IMR-90 (cell line): ENCODE measurements around the gene FXR2. TPM values are rescaled to one million over a fixed set of nuclear protein-coding genes. Genes with fewer than 3 reads are reported as not detected.
A peak's percentile ranks its signal among the peaks of the same experiment; 100 is the strongest.

Source experiments
- ATAC-seq: fragments of 200-7000 bp; cut with Tn5 transposase; 2 replicates; pipeline ENCODE4 v1.9.1; 2020; ENCODE audit warnings: low read depth, mild to moderate bottlenecking, moderate library complexity
- BruUV-seq: library from RNA; stranded (reverse); fragments of 400-500 nt; replicated peaks from 2 replicates; lab custom pipeline; 2021; lab: Mats Ljungman, UMichigan
- CTCF ChIA-PET: fragments of 300-600 bp; formaldehyde crosslinking; extraction: SDS; loops from one replicate; lab custom pipeline; 2021; ENCODE audit warnings: antibody characterized with exemption; lab: Yijun Ruan, JAX
- POLR2A ChIA-PET: fragments of 300-600 bp; sonication (Branson Sonifier 250); formaldehyde crosslinking; loops from one replicate; lab custom pipeline; 2022; ENCODE audit warnings: antibody characterized with exemption; ENCODE audit not compliant: unreplicated experiment; lab: Charles Lee
- DNase-seq: peaks from one replicate; pipeline ENCODE4 v3.0.0; 2013
- H2AFZ ChIP-seq: replicated peaks from 2 replicates; pipeline ENCODE3; 2013; ENCODE audit warnings: low read length, mild to moderate bottlenecking; ENCODE audit not compliant: poor library complexity
- H2AK5ac ChIP-seq: 2 replicates; pipeline ENCODE4 v1.6.1; 2013; ENCODE audit warnings: low read depth, low read length, inconsistent platforms
- H2AK9ac ChIP-seq: replicated peaks from 2 replicates; pipeline ENCODE3; 2013; ENCODE audit warnings: mild to moderate bottlenecking, low read depth, low read length, moderate library complexity; ENCODE audit not compliant: poor library complexity
- H2BK120ac ChIP-seq: 2 replicates; pipeline ENCODE4 v1.6.1; 2013; ENCODE audit warnings: low read depth, low read length, inconsistent platforms
- H2BK15ac ChIP-seq: 3 replicates; pipeline ENCODE4 v1.6.1; 2013; ENCODE audit warnings: low read depth, low read length, inconsistent platforms
- H2BK20ac ChIP-seq: 2 replicates; pipeline ENCODE4 v1.6.1; 2013; ENCODE audit warnings: low read depth, mild to moderate bottlenecking, inconsistent platforms, low read length, moderate library complexity
- H2BK5ac ChIP-seq: 2 replicates; pipeline ENCODE4 v1.6.1; 2013; ENCODE audit warnings: mild to moderate bottlenecking, low read depth, low read length, inconsistent platforms; ENCODE audit not compliant: poor library complexity, severe bottlenecking
- H3K14ac ChIP-seq: replicated peaks from 2 replicates; pipeline ENCODE4 v1.6.1; 2013; ENCODE audit warnings: low read depth, low read length, inconsistent platforms
- H3K18ac ChIP-seq: 2 replicates; pipeline ENCODE4 v1.6.1; 2013; ENCODE audit warnings: low read depth, low read length, control low read depth
- H3K23ac ChIP-seq: 2 replicates; pipeline ENCODE4 v1.6.1; 2013; ENCODE audit warnings: low read depth, low read length, inconsistent platforms
- H3K27ac ChIP-seq: 2 replicates; pipeline ENCODE4 v1.5.1; 2013; ENCODE audit warnings: mild to moderate bottlenecking, control low read depth, low read length; ENCODE audit not compliant: insufficient read depth
- H3K27me3 ChIP-seq: 2 replicates; pipeline ENCODE4 v1.6.1; 2013; ENCODE audit warnings: low read length; ENCODE audit not compliant: control insufficient read depth, insufficient read depth
- H3K36me3 ChIP-seq: 2 replicates; pipeline ENCODE4 v1.6.1; 2013; ENCODE audit warnings: low read length, mixed read lengths; ENCODE audit not compliant: control insufficient read depth, insufficient read depth
- H3K4ac ChIP-seq: 2 replicates; pipeline ENCODE4 v1.6.1; 2013; ENCODE audit warnings: low read depth, low read length, inconsistent platforms
- H3K4me1 ChIP-seq: 2 replicates; pipeline ENCODE4 v1.6.1; 2013; ENCODE audit warnings: low read length, mixed read lengths; ENCODE audit not compliant: control insufficient read depth, insufficient read depth
- H3K4me2 ChIP-seq: 2 replicates; pipeline ENCODE4 v1.6.1; 2013; ENCODE audit warnings: low read depth, mild to moderate bottlenecking, control low read depth, low read length, moderate library complexity
- H3K4me3 ChIP-seq: 2 replicates; pipeline ENCODE4 v1.5.1; 2013; ENCODE audit warnings: low read depth, mild to moderate bottlenecking, control low read depth, low read length, moderate library complexity; ENCODE audit not compliant: insufficient read depth
- H3K56ac ChIP-seq: 2 replicates; pipeline ENCODE4 v1.6.1; 2013; ENCODE audit warnings: low read length, inconsistent platforms; ENCODE audit not compliant: insufficient read depth; ENCODE audit errors: extremely low read depth
- H3K79me1 ChIP-seq, 2 experiments: 2 replicates each; pipeline ENCODE4 v1.6.1; 2013; ENCODE audit warnings: low read length in 2 of 2, inconsistent platforms in 1 of 2, low read depth in 1 of 2
- H3K9ac ChIP-seq: 2 replicates; pipeline ENCODE4 v1.6.1; 2013; ENCODE audit warnings: low read depth, low read length, control low read depth
- H3K9me1 ChIP-seq: 2 replicates; pipeline ENCODE4 v1.6.1; 2013; ENCODE audit warnings: low read length, inconsistent platforms; ENCODE audit not compliant: insufficient read depth
- H3K9me3 ChIP-seq: 2 replicates; pipeline ENCODE4 v1.6.1; 2013; ENCODE audit warnings: low read length; ENCODE audit not compliant: control insufficient read depth, insufficient read depth
- H4K20me1 ChIP-seq: 2 replicates; pipeline ENCODE4 v1.6.1; 2013; ENCODE audit warnings: low read length, inconsistent platforms; ENCODE audit not compliant: insufficient read depth
- H4K5ac ChIP-seq: 2 replicates; pipeline ENCODE4 v1.6.1; 2013; ENCODE audit warnings: mild to moderate bottlenecking, low read depth, low read length, control low read depth
- H4K8ac ChIP-seq, 2 experiments: 2 replicates each; pipeline ENCODE4 v1.6.1; 2013; ENCODE audit warnings: low read depth in 2 of 2, low read length in 2 of 2, control low read depth in 1 of 2, inconsistent platforms in 1 of 2
- H4K91ac ChIP-seq: 2 replicates; pipeline ENCODE4 v1.6.1; 2013; ENCODE audit warnings: low read depth, low read length, inconsistent platforms; ENCODE audit not compliant: insufficient read depth
- BHLHE40 ChIP-seq: fragments of 150-350 bp; IDR thresholded peaks from 2 replicates; pipeline ENCODE4 v1.6.1; 2016; ENCODE audit warnings: mild to moderate bottlenecking, low read depth, low read length
- CEBPB ChIP-seq: IDR thresholded peaks from 2 replicates; pipeline ENCODE4 v1.6.1; 2012; ENCODE audit warnings: low read depth, low read length, improper control_type of control experiment
- MAZ ChIP-seq: IDR thresholded peaks from 2 replicates; pipeline ENCODE4 v1.6.1; 2012; ENCODE audit warnings: low read depth, mild to moderate bottlenecking, low read length, improper control_type of control experiment, moderate library complexity, borderline replicate concordance
- MXI1 ChIP-seq: IDR thresholded peaks from 2 replicates; pipeline ENCODE4 v1.6.1; 2012; ENCODE audit warnings: low read depth, mild to moderate bottlenecking, low read length, moderate library complexity, borderline replicate concordance
- POLR2A ChIP-seq: IDR thresholded peaks from 2 replicates; pipeline ENCODE4 v1.6.1; 2012; ENCODE audit warnings: mild to moderate bottlenecking, low read depth, low read length
- RAD21 ChIP-seq: IDR thresholded peaks from 2 replicates; pipeline ENCODE4 v1.6.1; 2012; ENCODE audit warnings: low read length, improper control_type of control experiment
- RCOR1 ChIP-seq: IDR thresholded peaks from 2 replicates; pipeline ENCODE4 v1.6.1; 2012; ENCODE audit warnings: mild to moderate bottlenecking, low read length, improper control_type of control experiment; ENCODE audit not compliant: insufficient replicate concordance
- RFX5 ChIP-seq: IDR thresholded peaks from 2 replicates; pipeline ENCODE4 v1.8.0; 2012; ENCODE audit warnings: low read depth, mild to moderate bottlenecking, low read length, moderate library complexity
- SMC3 ChIP-seq: fragments of 150-350 bp; IDR thresholded peaks from 2 replicates; pipeline ENCODE4 v1.6.1; 2016; ENCODE audit warnings: low read depth, mild to moderate bottlenecking, antibody characterized with exemption, low read length, moderate library complexity
- WGBS, 2 experiments: methylation state at CpG; one replicate each; pipeline versions ENCODE4 v1.1.5 to v1.1.7; 2013; ENCODE audit warnings: missing lambda C conversion rate in 2 of 2; ENCODE audit not compliant: insufficient read length in 1 of 2; ENCODE audit errors: extremely low coverage in 2 of 2; 5-methylcytosine and 5-hydroxymethylcytosine counted together
- dilution Hi-C: fragments of 300-500 bp; cut with HindIII; formaldehyde crosslinking; loops from one replicate; pipeline ENCODE4 v1.14.3; 2018; ENCODE audit warnings: low sequenced_read_pairs; ENCODE audit not compliant: unreplicated experiment
- in situ Hi-C: fragments of 300-500 bp; cut with MboI; formaldehyde crosslinking; loops from 3 replicates; pipeline ENCODE4 v1.14.3; 2019; ENCODE audit warnings: low sequenced_read_pairs, inconsistent platforms, mixed read lengths
- intact Hi-C: fragments of 100-400 bp; cut with micrococcal nuclease; formaldehyde crosslinking; loops from 2 replicates; pipeline ENCODE4 v1.10.0; 2022
- polyA plus RNA-seq, 3 experiments: library from polyadenylated mRNA; depleted of rRNA; stranded (reverse); fragments of >200 nt; gene quantifications; 2 replicates each; pipeline ENCODE4 v1.2.3, GENCODE V29; 2012; ENCODE audit warnings: low replicate concordance in 1 of 3
- total RNA-seq: library from RNA; depleted of rRNA; stranded (reverse); fragments of >200 nt; gene quantifications from 2 replicates; pipeline ENCODE4 v1.2.3, GENCODE V29; 2012
- TF ChIP-seq, protein P1 (sequence below): fragments of 150-350 bp; IDR thresholded peaks from 2 replicates; pipeline ENCODE4 v1.6.1; 2016; ENCODE audit warnings: low read depth, mild to moderate bottlenecking, low read length, moderate library complexity, borderline replicate concordance

The FXR2 gene
- total and polyA plus RNA-seq, 2 of the 4 experiments (the other 2 are of a cell fraction) = 39.1 to 55.9 TPM

DNA sequence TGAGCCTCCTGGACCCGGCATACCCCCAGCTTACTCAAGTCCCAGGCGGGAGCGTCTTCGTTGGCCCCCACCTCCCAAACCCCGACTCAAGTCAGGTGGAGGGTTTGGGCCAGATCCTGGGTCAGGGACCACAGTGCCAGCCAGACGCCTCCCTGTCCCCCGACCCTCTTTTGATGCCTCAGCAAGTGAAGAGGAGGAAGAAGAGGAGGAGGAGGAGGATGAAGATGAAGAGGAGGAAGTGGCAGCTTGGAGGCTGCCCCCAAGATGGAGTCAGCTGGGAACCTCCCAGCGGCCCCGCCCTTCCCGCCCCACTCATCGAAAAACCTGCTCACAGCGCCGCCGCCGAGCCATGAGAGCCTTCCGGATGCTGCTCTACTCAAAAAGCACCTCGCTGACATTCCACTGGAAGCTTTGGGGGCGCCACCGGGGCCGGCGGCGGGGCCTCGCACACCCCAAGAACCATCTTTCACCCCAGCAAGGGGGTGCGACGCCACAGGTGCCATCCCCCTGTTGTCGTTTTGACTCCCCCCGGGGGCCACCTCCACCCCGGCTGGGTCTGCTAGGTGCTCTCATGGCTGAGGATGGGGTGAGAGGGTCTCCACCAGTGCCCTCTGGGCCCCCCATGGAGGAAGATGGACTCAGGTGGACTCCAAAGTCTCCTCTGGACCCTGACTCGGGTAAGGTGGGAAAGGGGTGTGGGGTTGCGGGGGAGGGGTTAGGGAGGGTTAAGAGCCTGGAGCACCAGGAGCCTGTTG is 51.4 kb downstream of the FXR2 start (continued):
- TF ChIP-seq, protein P1, sequence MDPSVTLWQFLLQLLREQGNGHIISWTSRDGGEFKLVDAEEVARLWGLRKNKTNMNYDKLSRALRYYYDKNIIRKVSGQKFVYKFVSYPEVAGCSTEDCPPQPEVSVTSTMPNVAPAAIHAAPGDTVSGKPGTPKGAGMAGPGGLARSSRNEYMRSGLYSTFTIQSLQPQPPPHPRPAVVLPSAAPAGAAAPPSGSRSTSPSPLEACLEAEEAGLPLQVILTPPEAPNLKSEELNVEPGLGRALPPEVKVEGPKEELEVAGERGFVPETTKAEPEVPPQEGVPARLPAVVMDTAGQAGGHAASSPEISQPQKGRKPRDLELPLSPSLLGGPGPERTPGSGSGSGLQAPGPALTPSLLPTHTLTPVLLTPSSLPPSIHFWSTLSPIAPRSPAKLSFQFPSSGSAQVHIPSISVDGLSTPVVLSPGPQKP = no peak

DNA sequence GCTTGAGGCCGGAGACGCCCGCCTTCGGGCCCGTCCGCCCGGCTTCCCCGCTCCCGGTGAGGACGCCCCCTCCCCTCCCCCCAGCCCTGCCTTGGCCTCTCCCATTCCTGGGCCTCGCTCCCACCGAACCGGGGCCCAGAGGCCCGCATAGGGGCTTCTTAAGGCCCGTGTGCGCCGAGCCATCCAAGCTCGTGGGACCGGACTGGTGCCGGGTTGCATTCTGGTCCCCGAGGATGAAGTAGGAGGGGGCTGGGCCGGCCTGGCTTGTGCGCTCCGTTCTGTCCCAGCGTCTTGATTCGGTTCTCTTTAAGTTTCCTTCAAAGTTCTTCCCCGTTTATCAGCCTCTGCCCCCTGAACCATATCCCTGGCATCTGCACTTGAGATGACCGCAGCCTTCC is 52.5 kb downstream of the FXR2 start:
- intact Hi-C loops = loop anchor here (5.0 to 10.0 kb wide), 3 partner anchors 210 to 517 kb away; partner anchors contain the start of genes KCTD11, NEURL4 and SLC16A11
- peak overlapping the region; percentile 70; the same call in 1 of the 2 replicates for H3K14ac ChIP-seq
- in situ Hi-C loops = no loop called here
- ATAC-seq = peak; percentile 28
- H3K56ac ChIP-seq = no peak overlapping the region
- H2BK15ac ChIP-seq = no peak overlapping the region
- no TSS peak for BruUV-seq
- H3K4me1 ChIP-seq = peaks cover 9% of the 10 kb centered on the region
- H4K20me1 ChIP-seq = no peaks in the 10 kb centered on the region
- no peaks in the 10 kb centered on the region for H3K9me3 ChIP-seq
- H3K4ac ChIP-seq = peak overlapping the region; percentile 79
- H3K9me1 ChIP-seq = no peaks in the 10 kb centered on the region
- no CpG with 5 or more reads among the region's 28 CpGs for WGBS, 2 experiments
- peak overlapping the region; percentile 100 for H2AK9ac ChIP-seq
- H3K4me3 ChIP-seq = peak overlapping the region; percentile 79
- DNase-seq = no peak
- H4K91ac ChIP-seq = peak overlapping the region; percentile 32; the same call in 1 of the 2 replicates
- H3K4me2 ChIP-seq = peak overlapping the region; percentile 94
- peaks cover 25% of the 10 kb centered on the region for H3K36me3 ChIP-seq
- H2BK20ac ChIP-seq = no peak overlapping the region
- no peak overlapping the region for H2BK120ac ChIP-seq
- dilution Hi-C loops = no loop called here
- peak overlapping the region; percentile 75 for H3K9ac ChIP-seq
- no peak overlapping the region for H2BK5ac ChIP-seq
- H3K18ac ChIP-seq = no peak overlapping the region
- no peaks in the 10 kb centered on the region for H3K27me3 ChIP-seq
- H4K8ac ChIP-seq = peak overlapping the region; percentile 58 to 85; a peak in 3 of 4 replicates
- peaks cover 25 to 34% of the 10 kb centered on the region in 2 experiments for H3K79me1 ChIP-seq
- peak overlapping the region; percentile 19 for H4K5ac ChIP-seq
- H2AK5ac ChIP-seq = peak overlapping the region; percentile 77
- CTCF ChIA-PET = interaction anchor here (2.5 to 2.8 kb wide), 2 partner anchors 48 to 126 kb away, joined by 12 to 24 read pairs; no protein-coding TSS in a partner anchor
- POLR2A ChIA-PET = no interaction called here
- H3K27ac ChIP-seq = peak overlapping the region; percentile 77
- TF ChIP-seq SMC3 (no peak), RAD21 (no peak), RFX5 (no peak), MXI1 (no peak), MAZ (no peak), POLR2A (no peak), BHLHE40 (no peak), RCOR1 (no peak), CEBPB (no peak)
- 0 out of 2 replicates have a peak overlapping the region, but pooled peaks have one; percentile 38 for H3K23ac ChIP-seq
- H2AFZ ChIP-seq = peak overlapping the region; percentile 99
